NK-92 (cell line): ENCODE measurements around the gene NEDD4.
"Not testable (repeated sequence)": the region's sequence is repeated elsewhere in the genome, so short reads cannot be mapped to it uniquely, and the experiment has no call there.

Source experiments
- DNase-seq: peaks from one replicate; lab custom pipeline; 2025; ENCODE audit not compliant: unreplicated experiment; lab: John Stamatoyannopoulos, UW

The NEDD4 gene

GRCh38 chr15:55834331-55834730 is 159.1 kb downstream of the NEDD4 start:
- DNase-seq, result no peak

GRCh38 chr15:55829826-55830225 is 163.6 kb downstream of the NEDD4 start:
- no peak for DNase-seq

- DNase-seq, result no peak
These were observed 165.5 kb downstream of the NEDD4 start for GRCh38 chr15:55827955-55828354.

- DNase-seq, result no peak
These were observed 166.2 kb downstream of the NEDD4 start for GRCh38 chr15:55827204-55827603.

- DNase-seq, result no peak
These were observed 168.4 kb downstream of the NEDD4 start for GRCh38 chr15:55824857-55825613.

GRCh38 chr15:55823699-55824340 is 169.6 kb downstream of the NEDD4 start:
- DNase-seq, result no peak

- DNase-seq, result no peak
These were observed 170.2 kb downstream of the NEDD4 start for GRCh38 chr15:55823191-55823670.

GRCh38 chr15:55821740-55822139 is 171.7 kb downstream of the NEDD4 start:
- not testable (repeated sequence) for DNase-seq

- no peak for DNase-seq
These were observed 173.4 kb downstream of the NEDD4 start for GRCh38 chr15:55820043-55820442.

GRCh38 chr15:55819397-55820034 is 173.9 kb downstream of the NEDD4 start:
- no peak for DNase-seq

GRCh38 chr15:55816017-55816416 is 177.4 kb downstream of the NEDD4 start:
- no peak for DNase-seq

GRCh38 chr15:55802600-55803376 is 190.6 kb downstream of the NEDD4 start:
- DNase-seq, result no peak

- DNase-seq, result no peak
These were observed 193.2 kb downstream of the NEDD4 start for GRCh38 chr15:55800216-55800615.

- no peak for DNase-seq
These were observed 193.9 kb downstream of the NEDD4 start for GRCh38 chr15:55799291-55800212.

GRCh38 chr15:55796321-55796965 is 197.0 kb downstream of the NEDD4 start:
- DNase-seq, result no peak

GRCh38 chr15:55795031-55795430 is 198.4 kb downstream of the NEDD4 start:
- no peak for DNase-seq

- no peak for DNase-seq
These were observed 201.6 kb downstream of the NEDD4 start for GRCh38 chr15:55791551-55792400.

- no peak for DNase-seq
These were observed 204.2 kb downstream of the NEDD4 start for GRCh38 chr15:55789066-55789660.
